HL-60/S4 treated with retinoic acid at 250 ng/mL for 4 days and 3 days (cell line): ENCODE measurements around the gene GALNS.

Experiments used
- in situ Hi-C: fragments of 300-500 bp; cut with MboI; formaldehyde crosslinking; loops from 2 replicates; pipeline ENCODE4 v1.7.0; 2022; ENCODE audit warnings: low sequenced_read_pairs

The GALNS gene

GRCh38 chr16:88820385-88821025 lies 36.2 kb downstream of the GALNS start:
- in situ Hi-C loops = no loop called here

GRCh38 chr16:88819126-88819525 lies 37.6 kb downstream of the GALNS start:
- in situ Hi-C loops = no loop called here

DNA sequence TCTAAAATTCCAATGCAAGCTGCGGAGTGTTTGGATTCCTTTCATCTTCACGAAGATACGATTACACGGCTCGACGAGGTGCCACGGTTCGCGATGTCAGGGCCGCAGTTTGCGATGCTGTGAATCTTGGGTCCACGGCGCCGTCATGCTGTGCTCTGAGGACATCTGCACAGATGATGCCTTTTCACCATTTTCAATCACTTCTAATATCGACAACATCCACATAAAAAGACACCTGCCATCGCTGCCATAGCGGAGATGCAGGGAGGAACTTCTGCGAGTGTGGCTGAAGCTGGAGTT lies 38.2 kb downstream of the GALNS start:
- in situ Hi-C loops = no loop called here

DNA sequence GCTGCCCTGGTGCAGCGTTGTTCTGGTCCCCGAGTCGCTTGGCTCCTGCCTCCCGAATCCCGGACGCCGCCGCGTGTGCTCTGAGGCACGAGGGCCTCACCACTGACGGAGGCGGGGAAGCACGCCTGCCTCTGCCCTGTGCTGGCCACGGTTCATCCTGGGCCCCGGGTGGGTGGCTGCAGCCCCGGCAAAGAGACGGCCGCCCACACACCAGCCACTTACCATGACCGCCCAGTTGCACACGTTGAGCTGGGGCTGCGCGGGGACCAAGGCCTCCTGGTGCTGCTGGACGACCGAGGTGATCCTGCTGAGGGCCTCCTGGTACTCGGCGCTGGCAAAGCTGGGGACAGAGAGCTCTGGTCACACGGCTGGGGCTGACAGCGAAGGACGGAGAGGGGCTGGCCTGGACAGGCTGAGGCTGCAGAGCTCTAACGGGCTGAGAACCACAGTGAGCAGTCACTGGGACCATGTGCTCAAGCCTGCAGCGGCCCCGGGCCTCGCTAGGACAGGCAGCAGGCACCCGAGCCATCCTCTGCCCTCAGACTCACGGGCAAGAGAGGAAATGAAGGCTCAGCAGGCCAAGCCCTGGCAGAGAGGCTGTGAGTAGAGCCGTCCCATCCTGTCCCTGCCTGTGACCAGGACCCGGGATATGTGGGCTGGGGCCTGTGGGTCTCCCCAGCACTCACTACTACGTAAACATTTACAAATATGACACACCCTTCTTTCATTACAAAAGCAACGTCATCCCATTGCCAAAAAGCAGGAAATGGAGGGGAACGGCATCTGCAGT lies 38.8 kb downstream of the GALNS start:
- in situ Hi-C loops = no loop called here

DNA sequence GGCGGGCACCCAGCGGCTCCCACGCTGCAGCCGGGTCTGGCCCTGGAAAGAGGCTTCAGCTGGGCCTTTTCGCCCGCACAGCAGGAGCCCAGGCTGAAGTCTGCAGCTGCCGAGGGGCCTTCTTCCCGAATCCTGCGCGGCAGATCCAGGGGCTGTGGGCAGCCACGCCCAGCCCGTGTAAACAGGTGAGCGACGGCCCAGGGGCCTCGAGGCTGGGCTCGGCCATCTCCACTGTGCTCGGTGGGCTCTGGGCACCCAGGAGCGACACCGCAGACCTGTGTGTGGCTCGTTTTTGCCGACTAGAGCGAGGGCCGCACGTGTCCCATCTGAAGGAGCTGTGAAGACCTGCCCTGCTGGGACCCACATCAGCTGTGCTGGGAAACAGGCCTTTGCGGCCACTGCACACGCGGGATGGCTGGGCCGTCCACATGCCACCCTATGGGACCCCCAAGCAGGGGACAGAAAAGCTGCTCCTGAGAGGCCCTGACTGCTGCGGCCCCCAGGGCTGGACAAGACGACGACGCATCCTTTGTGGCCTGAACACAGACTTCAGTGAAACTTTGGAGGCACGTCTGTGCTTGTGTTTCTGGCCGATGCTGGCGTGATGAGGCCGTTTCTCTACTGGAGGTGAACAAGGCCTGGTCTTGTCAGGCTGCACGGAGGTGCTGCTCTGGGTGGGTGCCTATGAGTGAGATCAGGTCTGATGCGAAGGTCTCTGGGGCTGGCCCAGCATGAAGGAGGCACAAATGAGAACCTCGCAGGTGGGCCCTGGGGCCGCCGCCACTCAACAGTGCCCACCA lies 39.8 kb downstream of the GALNS start:
- in situ Hi-C loops = no loop called here

DNA sequence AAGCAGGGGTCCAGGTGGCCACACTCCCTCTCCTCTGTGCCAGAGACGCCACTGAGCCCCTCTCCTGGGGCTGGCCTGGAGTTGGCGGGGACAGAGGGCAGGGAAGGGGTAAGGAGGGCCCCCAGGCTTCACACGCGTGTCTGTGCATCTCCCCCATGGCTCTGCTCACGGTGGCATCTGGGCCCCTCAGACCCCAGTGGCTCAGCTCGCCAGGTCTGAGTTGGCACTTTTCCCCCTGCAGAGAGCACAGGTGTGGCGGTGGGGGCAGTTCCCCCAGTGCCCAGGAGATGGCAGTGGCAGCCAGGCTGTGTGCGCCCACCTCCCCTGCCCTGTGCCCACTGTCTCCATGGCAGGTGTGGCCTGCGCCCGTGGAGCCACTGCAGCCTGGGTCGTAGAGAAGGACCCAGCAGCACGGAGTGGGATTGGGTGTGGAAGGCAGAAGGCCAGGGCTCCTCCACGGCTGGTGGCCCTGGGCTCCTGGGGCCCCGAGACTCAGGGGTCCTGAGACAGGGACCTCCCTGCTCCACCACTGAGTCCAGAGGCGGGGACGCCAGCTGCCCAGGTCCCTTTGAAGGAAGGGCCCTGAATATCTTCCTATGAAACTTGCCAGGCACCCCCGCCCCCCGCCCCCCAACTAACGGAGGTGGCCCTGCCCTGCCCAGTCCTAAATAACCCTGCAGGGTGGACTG lies 40.7 kb downstream of the GALNS start:
- in situ Hi-C loops = no loop called here

- in situ Hi-C loops = no loop called here
These were observed 41.5 kb downstream of the GALNS start for GRCh38 chr16:88815227-88815626.

DNA sequence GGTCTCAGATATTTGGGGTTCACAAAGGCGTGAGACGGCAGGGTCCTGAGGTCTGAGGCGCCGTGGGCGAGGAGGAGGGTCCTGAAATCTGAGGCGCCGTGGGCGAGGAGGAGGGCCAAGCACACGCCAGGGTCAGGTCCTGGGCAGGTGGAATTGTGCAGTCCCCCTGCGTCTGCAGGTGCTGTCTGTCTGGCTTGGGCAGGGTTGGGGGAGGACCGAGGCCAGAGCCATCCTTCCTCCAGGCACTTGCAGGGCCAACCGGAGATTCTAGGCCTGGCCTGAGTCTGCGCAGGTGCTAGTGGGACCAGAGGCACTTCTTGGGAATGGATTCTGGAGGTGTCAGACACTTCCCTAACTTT lies 42.6 kb downstream of the GALNS start:
- in situ Hi-C loops = no loop called here

GRCh38 chr16:88813269-88814143 lies 43.2 kb downstream of the GALNS start:
- in situ Hi-C loops = no loop called here

- in situ Hi-C loops = no loop called here
These were observed 44.1 kb downstream of the GALNS start for GRCh38 chr16:88812513-88813268.

DNA sequence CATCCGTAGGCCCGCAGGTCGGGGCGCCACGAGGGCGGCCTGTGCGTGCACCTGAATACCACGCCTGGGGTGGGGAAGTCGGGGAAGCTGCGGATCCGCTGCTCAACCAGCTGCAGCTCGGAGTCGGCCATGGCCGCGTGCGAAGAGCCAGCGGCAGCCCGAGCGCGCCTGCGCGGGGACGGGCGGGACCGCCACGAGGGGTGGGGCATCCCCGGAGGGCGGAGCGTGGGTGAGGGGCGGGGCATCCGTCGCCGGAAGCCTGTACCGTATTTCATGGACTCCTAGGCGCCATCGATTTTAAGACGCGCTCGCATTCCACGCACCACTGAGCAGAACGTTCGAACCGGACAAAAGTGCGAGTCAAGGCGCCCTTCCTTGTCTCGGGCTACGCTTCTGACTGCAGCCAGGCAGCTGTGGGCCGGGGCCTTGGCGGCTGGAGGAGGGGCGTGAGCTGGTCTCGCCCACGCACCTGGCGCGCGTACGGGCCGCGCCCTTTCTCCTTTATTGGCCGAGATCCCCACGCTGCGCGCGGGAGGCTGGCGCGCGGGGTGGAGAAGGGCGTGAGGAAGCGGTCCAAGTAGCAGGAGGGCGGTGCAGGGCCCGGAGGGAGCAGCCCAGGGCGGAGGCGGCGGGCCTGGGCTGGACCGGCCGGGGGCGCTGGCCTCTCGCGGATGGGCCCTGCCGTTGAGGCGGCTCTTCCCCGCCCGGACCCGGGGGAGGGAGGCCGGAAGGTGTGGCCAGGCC lies 44.8 kb downstream of the GALNS start, which contains the start of gene APRT:
TSS of gene APRT (minus strand) at position 160 of the 744 bp plus-strand sequence. CDS start at position 131, 29 bp downstream.
- in situ Hi-C loops = no loop called here

GRCh38 chr16:88810912-88811768 lies 45.6 kb downstream of the GALNS start:
- in situ Hi-C loops = no loop called here

DNA sequence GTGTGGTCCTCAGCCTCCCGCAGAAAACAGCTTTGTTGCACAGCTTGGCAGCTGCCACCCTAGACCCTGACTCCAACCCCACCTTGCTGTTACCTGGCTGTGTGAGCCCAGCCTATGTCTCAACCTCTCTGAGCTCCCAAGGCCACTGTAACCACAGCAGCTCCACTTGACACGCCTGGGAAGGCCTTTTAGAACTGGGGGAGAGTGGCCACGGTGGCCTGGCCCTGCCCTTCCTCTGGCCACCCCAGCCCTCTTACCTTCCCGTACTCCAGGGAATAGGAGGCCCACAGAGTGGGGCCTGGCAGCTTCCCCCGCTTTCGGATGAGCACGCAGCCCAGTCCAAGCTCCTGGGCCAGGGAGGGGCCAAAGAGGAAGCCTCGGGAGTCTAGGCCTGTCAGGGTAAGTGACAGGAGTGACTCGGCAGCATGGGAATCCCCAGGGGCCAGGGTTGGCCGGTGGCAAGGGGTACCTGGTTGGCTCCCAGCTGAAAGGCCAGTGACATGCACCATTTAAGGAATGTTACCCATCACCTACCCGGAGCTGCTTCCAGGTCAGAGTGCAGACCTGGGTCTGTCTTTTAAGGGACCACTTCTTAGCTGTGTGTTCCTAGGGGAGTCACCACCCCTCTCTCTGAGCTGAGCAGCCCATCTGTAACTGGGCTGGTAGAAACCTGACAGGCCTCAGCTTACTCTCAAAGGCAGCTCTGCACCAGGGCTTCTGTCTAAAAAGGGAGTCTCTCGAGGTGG lies 46.4 kb downstream of the GALNS start:
- in situ Hi-C loops = no loop called here

DNA sequence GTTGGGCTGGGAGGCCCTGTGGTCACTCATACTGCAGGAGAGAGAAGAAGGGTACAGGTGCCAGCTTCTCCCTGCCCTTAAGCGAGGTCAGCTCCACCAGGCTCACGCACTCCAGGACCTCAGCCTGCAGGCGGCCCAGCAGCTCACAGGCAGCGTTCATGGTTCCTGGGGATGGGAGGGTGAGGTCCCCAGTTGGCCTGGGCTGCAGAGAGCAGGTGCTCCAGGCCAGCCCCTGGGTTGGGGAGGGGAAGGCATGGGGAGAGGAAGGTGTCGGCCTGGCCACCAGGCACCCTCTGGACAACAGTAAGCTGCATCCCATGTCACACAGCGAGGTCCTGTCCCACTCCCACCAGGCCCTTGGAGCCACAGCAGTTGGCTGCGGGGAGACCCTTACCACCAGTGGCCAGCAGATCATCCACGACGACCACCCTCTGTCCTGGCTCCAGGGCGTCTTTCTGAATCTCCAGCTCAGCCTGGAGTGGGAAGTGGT lies 47.0 kb downstream of the GALNS start:
- in situ Hi-C loops = no loop called here

DNA sequence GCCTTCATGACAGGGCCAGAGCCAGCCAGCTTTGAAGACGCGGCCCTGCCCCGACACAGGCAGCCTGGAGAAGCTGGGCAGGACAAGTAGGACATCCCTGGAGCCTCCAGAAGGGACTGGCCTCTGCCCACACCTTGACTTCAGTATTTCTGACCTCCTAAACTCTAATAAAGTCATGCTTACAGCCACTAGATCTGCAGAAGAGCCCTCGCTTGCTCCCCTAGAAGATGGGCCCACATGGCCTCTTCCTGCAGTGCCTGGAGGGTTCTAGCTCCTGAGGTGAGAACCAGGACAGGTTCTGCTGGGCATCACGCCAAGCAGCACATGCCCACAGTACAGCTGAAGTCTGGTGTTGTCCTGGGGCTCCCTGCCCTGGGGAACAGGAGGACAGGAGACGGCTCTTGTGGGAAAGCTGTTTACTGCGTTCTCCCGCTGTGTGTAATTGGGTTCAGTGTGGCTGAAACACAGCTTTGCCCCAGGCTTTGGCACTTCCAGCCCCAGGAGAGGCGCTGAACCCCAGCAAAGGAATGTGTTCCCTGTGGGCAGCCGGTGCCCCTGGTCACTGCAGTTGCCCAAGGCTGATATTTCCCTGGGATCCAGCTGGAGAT lies 47.6 kb downstream of the GALNS start:
- in situ Hi-C loops = no loop called here

DNA sequence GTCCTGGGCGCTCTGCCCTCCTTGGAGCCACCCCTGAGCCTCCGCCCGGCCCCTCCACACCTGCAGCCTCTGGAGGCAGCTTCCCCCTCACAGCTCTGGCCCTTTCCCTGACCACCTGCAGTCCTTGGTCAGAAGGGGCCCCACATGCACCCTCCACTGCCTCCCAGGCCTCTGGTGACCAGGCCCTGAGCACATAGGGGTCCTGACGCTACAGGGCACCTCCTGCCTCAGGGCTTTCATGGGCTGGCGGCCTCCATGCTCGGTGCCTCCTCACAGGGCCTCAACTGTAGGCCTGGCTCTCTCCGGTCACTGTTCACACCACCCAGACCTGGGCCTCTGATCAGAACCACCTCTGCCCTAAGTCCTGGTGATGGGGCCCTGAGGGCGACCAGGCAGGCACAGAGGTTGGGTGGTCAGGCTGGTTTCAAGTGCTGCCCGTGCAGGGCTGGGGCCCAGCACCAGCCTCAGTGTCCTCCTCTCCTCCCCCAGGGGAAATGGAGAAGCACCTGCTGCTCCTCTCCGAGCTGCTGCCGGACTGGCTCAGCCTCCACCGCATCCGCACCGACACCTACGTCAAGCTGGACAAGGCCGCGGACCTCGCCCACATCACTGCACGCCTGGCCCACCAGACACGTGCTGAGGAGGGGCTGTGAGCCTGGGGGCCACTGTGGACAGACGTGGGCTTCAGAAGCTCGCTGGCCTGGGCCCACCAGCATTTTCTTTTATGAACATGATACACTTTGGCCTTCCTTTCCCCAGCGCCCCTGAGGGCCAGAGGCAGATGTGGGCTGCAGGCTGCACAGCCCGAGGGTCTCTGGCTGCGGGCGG lies 48.9 kb downstream of the GALNS start:
- in situ Hi-C loops = no loop called here
